AG20443 (cell line): ENCODE measurements around the gene HOXB8.

Source experiments
- DNase-seq: peaks from one replicate; pipeline ENCODE4 v3.0.0; 2012; ENCODE audit warnings: low spot score, mixed read lengths

HOXB8 gene

GRCh38 chr17:48610282-48611211 is 4.5 kb downstream of the HOXB8 start, which contains the start of gene HOXB7:
Gene HOXB7, minus strand, starts transcription at chr17:48611017. Its CDS starts 99 bp downstream, at chr17:48610918.
- DNase-seq = peak; percentile 87

GRCh38 chr17:48609759-48610281 is 5.3 kb downstream of the HOXB8 start:
- DNase-seq = no peak

GRCh38 chr17:48609033-48609432 is 6.1 kb downstream of the HOXB8 start:
- no peak for DNase-seq

- DNase-seq = no peak
These were observed 6.6 kb downstream of the HOXB8 start for GRCh38 chr17:48608494-48608834.

GRCh38 chr17:48606892-48607614 is 8.0 kb downstream of the HOXB8 start:
- no peak for DNase-seq

GRCh38 chr17:48605991-48606891 is 8.9 kb downstream of the HOXB8 start:
- no peak for DNase-seq

- no peak for DNase-seq
These were observed 9.6 kb downstream of the HOXB8 start for GRCh38 chr17:48605409-48605919.

- DNase-seq = peak; percentile 55
These were observed 10.2 kb downstream of the HOXB8 start, which contains the start of gene HOXB6 for GRCh38 chr17:48604770-48605329. Gene HOXB6, minus strand, starts transcription at chr17:48604986. Its CDS starts 6,836 bp downstream, at chr17:48598150.

GRCh38 chr17:48603959-48604769 is 10.9 kb downstream of the HOXB8 start:
- DNase-seq = peak; percentile 45

- no peak for DNase-seq
These were observed 13.3 kb downstream of the HOXB8 start for GRCh38 chr17:48601539-48602425.

GRCh38 chr17:48601207-48601538 is 13.9 kb downstream of the HOXB8 start:
- DNase-seq = no peak

GRCh38 chr17:48600244-48601098 is 14.6 kb downstream of the HOXB8 start:
- DNase-seq = no peak

- DNase-seq = no peak
These were observed 15.7 kb downstream of the HOXB8 start for GRCh38 chr17:48599354-48599753.

GRCh38 chr17:48598736-48599135 is 16.4 kb downstream of the HOXB8 start:
- no peak for DNase-seq

GRCh38 chr17:48597778-48598631 is 17.1 kb downstream of the HOXB8 start:
- peak; percentile 68 for DNase-seq

- DNase-seq = no peak
These were observed 17.6 kb downstream of the HOXB8 start for GRCh38 chr17:48597528-48597777.

GRCh38 chr17:48596735-48597527 is 18.2 kb downstream of the HOXB8 start:
- DNase-seq = no peak
